ENCODE results near the gene NNMT.

The NNMT gene

GRCh38 chr11:114295676-114296604 lies at the start of gene NNMT:
Gene NNMT (plus strand): TSS chr11:114296399. CDS start chr11:114296557, 158 bp downstream.
- no peak for FAIRE-seq

- no peak for FAIRE-seq
Observed at GRCh38 chr11:114247070-114247789, 49.0 kb upstream of the NNMT start.

- FAIRE-seq: no peak
Observed at GRCh38 chr11:114250180-114250579, 46.0 kb upstream of the NNMT start.

GRCh38 chr11:114250993-114251814 lies 45.0 kb upstream of the NNMT start:
- no peak for FAIRE-seq

GRCh38 chr11:114251815-114252337 lies 44.3 kb upstream of the NNMT start:
- FAIRE-seq: no peak

GRCh38 chr11:114252767-114253166 lies 43.4 kb upstream of the NNMT start:
- FAIRE-seq: no peak

GRCh38 chr11:114253771-114254170 lies 42.4 kb upstream of the NNMT start:
- no peak for FAIRE-seq

GRCh38 chr11:114254571-114255146 lies 41.5 kb upstream of the NNMT start:
- no peak for FAIRE-seq

GRCh38 chr11:114255289-114255688 lies 40.9 kb upstream of the NNMT start:
- FAIRE-seq: no peak

GRCh38 chr11:114256176-114256966 lies 39.8 kb upstream of the NNMT start:
- FAIRE-seq: no peak

- no peak for FAIRE-seq
Observed at GRCh38 chr11:114256967-114257286, 39.3 kb upstream of the NNMT start.

GRCh38 chr11:114257621-114258558 lies 38.3 kb upstream of the NNMT start:
- no peak for FAIRE-seq

- no peak for FAIRE-seq
Observed at GRCh38 chr11:114258696-114259095, 37.5 kb upstream of the NNMT start.

GRCh38 chr11:114259124-114259526 lies 37.1 kb upstream of the NNMT start:
- no peak for FAIRE-seq

- no peak for FAIRE-seq
Observed at GRCh38 chr11:114259551-114259983, 36.6 kb upstream of the NNMT start.

- no peak for FAIRE-seq
Observed at GRCh38 chr11:114260077-114260476, 36.1 kb upstream of the NNMT start.

- no peak for FAIRE-seq
Observed at GRCh38 chr11:114260483-114260882, 35.7 kb upstream of the NNMT start.

GRCh38 chr11:114261791-114262190 lies 34.4 kb upstream of the NNMT start:
- no peak for FAIRE-seq

- FAIRE-seq: no peak
Observed at GRCh38 chr11:114262681-114263512, 33.3 kb upstream of the NNMT start.

All from islet of Langerhans (tissue), 1 donor.